GM19324 (cell line): ENCODE measurements around the gene NFATC1.

Experiments used
- ATAC-seq: cut with Tn5 transposase; IDR thresholded peaks from one replicate; pipeline ENCODE4 v1.9.1; 2021; ENCODE audit warnings: mild to moderate bottlenecking, moderate library complexity; ENCODE audit not compliant: unreplicated experiment, low FRiP score

NFATC1 gene

GRCh38 chr18:79558196-79558932 lies 162.6 kb downstream of the NFATC1 start:
- no peak for ATAC-seq

GRCh38 chr18:79558933-79559416 lies 163.2 kb downstream of the NFATC1 start:
- no peak for ATAC-seq

GRCh38 chr18:79559436-79559835 lies 163.7 kb downstream of the NFATC1 start:
- no peak for ATAC-seq

- no peak for ATAC-seq
Measured at GRCh38 chr18:79560042-79560860, 164.5 kb downstream of the NFATC1 start.

GRCh38 chr18:79560861-79561210 lies 165.1 kb downstream of the NFATC1 start:
- ATAC-seq = no peak

- ATAC-seq = no peak
Measured at GRCh38 chr18:79563949-79564348, 168.2 kb downstream of the NFATC1 start.

- ATAC-seq = no peak
Measured at GRCh38 chr18:79564441-79564840, 168.7 kb downstream of the NFATC1 start.

- ATAC-seq = no peak
Measured at GRCh38 chr18:79566771-79567431, 171.2 kb downstream of the NFATC1 start.

GRCh38 chr18:79567481-79568147 lies 171.9 kb downstream of the NFATC1 start:
- ATAC-seq = no peak

- no peak for ATAC-seq
Measured at GRCh38 chr18:79568543-79569205, 172.9 kb downstream of the NFATC1 start.

GRCh38 chr18:79569720-79570119 lies 174.0 kb downstream of the NFATC1 start:
- ATAC-seq = no peak

- ATAC-seq = no peak
Measured at GRCh38 chr18:79570266-79571201, 174.8 kb downstream of the NFATC1 start.

- ATAC-seq = no peak
Measured at GRCh38 chr18:79571211-79572092, 175.7 kb downstream of the NFATC1 start.

GRCh38 chr18:79572093-79572780 lies 176.5 kb downstream of the NFATC1 start:
- no peak for ATAC-seq

GRCh38 chr18:79572848-79573451 lies 177.2 kb downstream of the NFATC1 start:
- no peak for ATAC-seq

GRCh38 chr18:79573921-79574491 lies 178.3 kb downstream of the NFATC1 start:
- no peak for ATAC-seq
